Mucosa of gallbladder (tissue), 1 donor: Measurements from ENCODE around the gene RFTN1. TPM values are rescaled to one million over a fixed set of nuclear protein-coding genes. Genes with fewer than 3 reads are reported as not detected.

ENCODE experiments used
- DNase-seq: peaks from one replicate; pipeline ENCODE4 v3.0.0-alpha.2; 2020; ENCODE audit warnings: low spot score
- total RNA-seq: library from RNA; stranded (reverse); gene quantifications from one replicate; pipeline ENCODE4 v1.2.1, GENCODE V29; 2021
- donor health status: DM: no; HTN: no; CAD: no.

RFTN1 gene
- total RNA-seq, 1 donor from 2014 or later, result 11.4 TPM

DNA sequence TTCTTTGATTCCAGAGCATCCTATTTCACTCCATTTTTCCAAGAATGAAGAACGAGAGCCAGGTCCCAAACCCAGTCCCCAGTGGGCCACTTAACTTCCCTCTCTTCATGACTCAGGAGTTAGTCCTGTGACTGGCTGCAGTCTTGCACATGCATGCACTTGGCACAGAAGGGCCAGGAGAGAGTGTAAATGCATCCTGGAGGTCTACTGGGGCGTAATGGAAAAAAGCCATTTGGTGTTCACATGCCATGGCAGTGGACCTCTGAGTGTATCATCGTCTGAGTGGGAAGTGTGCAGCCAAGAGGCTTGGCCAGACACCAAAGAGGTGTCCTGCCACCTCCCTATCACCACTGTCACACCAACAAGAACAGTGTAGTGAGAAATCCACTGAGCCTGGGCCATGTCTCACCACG, 15.1 kb upstream of the RFTN1 start:
- DNase-seq, result no peak

DNA sequence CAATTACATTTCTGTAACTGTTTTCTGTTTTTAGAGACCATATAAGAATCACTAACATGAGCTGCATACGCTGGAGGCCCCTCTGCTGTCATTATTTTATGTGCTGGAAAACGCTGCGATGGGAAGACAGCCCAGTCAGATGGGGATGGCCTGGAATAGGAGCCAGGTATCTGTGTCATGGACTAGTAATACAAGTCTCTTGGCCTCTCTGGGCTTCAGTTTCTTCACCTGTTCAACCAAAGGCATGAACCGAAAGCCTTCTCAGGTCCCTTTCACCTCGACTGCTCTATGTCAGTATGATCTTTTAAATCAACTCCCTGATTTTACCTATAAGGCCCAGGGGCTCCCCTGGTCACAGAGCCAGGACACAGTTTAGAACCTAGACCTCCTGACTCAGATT, 14.6 kb upstream of the RFTN1 start:
- no peak for DNase-seq

DNA sequence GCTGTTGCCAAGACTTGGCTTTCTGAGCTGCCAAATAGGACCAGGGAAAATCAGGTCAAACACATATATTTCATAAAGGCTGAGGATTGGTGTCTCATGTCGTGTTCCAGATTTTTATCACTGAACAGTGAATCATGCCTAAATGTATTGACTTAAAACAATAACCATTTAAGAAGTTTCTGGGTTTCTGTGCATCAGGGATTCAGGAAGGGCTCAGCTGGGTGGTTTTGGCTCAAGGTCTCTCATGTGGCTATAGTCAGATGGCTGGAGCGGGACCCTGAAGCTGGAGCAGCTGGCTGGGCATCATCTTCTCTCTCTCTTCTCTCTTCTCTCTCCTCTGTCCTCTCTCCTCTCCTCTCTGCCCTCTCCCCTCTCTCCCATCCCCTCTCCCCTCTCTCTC, 10.7 kb upstream of the RFTN1 start:
- no peak for DNase-seq

DNA sequence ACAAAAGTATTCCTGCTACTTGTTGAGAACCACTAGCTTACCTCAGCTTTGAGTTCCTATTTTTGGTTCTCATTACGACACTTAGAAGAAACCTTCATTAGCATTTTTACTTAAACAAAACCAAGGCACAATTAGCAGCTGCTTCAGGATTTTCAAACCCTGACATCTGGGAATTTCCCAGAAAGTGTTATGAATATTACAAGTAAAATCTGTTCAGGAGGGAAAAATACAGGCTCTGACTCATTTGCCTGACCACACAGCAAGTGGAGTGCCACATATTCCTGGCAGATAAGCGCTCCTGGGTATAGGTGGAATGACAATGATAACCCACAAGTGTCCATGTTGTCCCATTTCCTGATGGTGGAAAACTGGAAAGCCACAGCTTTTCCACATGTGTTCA, 10.3 kb upstream of the RFTN1 start:
- DNase-seq, result no peak

DNA sequence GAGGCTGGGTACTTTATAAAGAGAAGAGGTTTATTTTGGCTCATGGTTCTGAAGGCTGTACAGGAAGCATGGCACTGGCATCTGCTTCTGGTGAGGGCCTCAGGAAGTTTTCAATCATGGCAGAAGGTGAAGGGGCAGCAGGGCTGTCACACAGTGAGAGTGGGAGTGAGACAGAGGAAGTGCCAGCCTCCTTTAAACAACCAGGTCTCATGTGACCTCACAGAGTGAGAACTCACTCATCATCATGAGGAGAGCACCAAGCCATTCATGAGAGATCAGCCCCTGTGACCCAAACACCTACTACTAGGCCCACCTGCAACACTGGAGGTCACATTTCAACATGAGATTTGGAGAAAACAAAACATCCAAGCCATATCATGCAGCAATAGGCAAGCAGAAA, 9.3 kb upstream of the RFTN1 start:
- no peak for DNase-seq

DNA sequence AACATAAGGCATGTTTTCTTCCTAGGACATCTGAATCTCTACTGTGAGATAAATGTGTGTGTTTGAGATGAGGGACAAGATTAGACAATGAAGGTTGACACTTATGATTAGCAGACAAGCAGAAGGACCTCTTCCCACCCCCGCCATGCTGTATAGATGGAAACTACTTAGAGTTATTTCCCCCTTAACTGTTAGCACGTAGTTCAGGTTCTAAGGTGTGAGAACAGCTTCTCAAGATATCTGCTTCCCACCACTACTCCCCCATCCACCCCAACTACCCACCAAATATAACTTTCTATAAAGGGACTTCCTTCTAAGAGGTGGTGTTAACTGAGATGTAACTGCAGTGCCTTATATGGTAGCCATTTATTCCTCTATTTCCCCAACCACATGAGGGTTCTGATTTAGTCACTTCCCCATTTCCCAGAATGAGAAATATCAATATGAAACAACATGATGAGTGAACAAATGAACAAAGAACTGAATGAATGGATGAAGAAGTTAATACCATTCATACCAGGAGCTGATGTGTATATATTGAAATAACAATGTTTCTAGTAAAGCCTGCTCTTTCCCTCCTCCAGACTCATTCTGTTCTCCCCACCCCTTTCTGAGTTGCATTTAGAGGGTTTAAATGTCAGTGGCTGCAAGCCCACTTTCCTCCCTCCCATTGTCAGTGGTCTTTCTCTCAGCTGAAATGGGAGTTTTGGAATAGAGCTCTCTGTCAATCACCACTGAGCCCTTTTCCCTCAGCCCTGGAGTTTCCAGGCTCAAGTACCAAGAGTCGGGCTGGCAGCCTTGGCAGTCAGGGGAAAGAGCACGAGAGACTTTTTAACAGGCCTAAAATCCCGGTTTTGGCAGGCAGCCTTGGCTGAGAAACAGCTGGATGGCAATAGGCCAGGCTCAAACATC, 7.7 kb upstream of the RFTN1 start:
- DNase-seq, result no peak

DNA sequence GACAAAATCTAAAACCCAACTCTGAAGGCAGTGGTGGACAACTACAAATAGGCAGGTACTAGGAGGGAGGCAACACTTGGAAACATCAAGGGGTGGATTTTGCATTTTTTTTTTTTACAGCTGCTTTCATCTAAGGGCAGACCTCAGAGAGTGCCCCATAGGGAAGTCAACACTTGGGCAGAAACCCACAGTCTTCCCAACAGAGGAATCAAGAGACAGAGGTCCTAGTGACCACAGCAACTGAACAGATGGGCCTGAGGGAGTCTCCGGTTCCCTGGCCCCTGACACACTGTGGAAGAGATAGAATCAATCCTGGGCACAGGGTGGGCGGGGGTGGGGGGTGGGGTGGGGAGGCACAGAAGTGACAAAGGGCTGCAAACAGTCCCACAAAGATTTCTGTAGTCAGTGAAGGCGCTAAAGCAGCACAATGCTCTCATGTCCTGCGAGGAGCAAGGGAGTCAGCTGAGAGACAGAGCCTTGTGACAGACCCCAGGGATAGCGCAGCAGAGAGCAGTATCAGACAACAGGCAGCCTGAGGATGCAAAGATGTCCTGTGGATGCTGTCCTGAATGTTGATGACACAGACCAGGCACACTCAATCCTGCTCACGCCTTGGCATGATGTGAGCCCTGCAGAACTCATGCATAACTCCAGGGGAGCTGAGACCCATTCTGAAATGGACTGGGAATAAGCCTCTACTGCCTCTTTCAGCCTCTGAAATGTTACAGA, 6.9 kb upstream of the RFTN1 start:
- no peak for DNase-seq

DNA sequence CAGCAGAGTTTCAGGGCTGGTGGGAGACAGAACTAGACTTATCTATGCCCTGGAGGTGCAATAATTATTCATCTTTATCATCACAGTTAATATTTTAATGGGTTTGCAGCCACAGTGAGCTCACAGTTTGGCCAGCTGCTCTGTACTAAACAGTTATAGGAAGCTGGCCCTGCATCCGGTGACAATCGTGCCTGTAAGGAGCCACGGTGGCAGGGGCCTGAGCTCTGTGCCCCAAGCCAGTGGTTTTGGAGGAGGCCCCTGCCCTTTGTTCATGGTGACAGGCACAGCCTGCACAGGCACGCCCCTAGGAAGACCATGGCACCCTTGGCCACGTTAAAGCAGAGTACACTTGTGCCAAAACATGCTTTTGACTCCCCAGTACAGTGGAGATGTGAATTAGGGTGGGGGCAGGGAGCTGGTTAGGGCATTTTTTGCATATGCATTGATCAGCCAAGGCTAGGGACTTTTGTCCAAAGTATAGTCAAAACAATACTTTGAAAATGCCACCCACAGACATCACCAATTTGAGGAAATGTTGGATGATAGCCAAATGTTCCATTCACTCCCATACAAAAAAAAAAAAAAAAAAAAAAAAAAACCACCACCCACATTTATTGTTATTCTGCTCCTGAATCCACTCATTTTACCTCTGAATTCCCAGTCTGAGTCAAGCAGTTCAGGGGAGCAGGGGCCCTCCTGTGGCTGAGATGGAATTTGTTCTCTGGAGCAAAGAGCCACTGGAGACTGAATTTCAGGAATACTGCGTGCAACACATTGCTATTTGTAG, 3.4 kb upstream of the RFTN1 start:
- no peak for DNase-seq

DNA sequence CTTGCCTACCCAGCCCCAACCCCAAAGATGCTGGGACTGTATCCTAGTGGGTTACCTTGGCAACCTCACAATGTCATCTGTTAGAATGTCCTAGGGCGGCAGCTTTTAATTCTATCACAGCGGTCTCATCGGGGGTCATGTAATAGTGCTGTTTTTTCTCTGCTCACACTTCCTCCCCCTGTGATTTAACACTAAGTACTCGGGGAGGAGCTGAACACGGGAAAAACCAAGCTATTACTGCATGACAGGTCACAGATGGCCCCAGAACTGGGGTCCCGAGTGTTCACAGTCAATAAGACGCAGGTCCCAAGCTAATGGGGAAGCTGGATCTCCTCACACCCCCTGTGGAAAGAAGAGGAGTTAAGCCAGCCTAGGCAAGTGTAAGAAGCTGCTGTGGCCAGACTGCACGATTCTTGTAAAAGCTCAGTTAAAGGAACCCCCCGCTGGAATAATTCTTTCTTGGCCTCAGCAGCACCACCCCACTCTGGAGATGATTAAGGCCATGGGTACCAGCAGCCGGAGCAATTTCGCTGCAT, 2.5 kb upstream of the RFTN1 start:
- no peak for DNase-seq

DNA sequence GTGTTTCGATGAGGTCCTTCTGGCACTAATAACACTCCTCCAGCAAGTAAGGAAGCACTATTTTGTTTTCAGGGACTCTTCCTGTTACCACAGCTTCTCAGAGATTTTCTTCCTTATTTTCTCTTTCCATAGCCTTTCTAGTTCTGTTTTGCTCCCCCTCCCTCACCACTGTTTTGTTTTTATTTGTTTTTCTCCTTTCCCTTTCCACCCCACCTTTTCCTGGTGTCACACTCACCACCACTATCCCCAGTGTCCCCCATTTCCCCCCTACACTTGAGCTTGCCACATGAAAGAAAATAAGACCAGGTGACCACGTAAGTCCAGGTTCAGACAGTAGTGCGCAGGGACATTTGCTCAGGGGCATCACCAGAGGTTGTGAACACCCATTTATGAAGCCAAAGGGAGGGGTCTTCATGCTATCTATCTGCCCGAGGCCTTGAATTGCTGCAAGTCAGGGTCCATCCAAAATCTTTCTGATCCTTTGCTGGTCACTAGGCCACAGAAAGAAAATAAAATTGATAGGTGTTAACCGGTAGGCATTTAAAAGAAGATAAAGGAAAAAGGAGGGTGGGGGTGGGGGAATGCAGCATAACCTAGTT, 1.4 kb upstream of the RFTN1 start:
- no peak for DNase-seq

DNA sequence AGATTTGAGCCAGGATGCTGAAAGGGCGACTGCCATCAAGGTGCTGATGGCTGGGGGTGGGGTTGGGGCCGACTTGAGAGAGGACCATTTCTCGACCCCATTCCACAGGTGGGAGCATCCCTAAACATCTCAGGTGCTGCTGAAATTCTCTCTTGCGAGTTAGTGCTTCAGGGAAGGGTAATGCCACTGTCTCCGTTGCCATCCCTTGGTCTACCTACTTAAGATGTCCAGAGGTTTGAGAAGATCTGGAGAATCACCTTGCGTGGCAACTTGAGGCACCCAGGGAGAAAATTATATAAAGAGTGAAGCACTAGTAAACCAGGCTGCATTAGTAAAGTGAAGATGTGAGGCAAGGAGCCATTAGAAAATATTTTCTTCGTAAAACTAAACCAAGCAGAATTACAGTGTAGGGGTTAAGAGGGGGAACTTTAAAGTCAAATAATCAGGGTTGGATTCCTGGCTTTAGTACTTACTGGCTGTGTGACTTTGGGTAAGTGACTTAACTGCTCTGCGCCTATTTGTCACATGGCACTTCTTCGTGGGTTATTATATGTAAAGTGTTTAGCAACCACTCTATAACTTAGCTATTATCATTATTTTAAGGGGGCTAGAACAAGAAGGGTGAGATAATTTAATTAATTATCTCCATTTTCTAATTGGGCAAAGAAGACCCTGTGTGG, 662 bp upstream of the RFTN1 start:
- no peak for DNase-seq

DNA sequence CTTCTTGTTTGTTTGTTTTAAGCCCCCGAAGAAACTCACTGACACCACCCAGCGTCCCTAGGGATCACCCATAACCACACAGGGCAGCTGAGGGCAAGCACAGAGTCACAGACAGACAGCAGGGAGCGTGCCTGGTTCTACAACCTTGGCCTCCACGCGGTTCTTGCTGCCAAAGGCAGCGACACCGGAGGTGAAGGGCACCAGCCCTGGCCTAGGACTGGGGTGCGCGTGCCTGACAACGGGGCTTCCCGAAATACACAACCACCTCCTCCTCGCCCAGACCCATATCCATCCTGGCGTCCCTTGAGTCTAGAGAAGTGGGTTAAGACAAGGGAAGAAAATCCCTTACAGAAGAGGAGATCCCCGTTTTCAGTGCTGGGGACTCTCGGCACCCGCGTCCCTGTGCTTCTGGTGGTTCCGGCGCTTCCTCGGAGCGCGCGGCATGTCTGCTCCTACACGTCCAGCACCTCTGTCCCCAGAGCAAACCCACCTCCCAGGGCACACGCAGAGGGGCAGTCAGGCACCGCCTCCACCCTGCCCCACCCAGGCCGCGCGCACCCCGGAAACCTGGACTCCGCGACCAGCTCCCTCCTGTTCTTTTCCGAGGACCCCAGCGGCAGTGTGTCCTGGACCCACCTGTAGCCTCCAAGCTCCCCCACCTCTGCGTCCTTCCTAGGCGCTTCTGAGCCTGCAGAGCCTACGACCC, 911 bp downstream of the RFTN1 start:
- peak; percentile 16 for DNase-seq

DNA sequence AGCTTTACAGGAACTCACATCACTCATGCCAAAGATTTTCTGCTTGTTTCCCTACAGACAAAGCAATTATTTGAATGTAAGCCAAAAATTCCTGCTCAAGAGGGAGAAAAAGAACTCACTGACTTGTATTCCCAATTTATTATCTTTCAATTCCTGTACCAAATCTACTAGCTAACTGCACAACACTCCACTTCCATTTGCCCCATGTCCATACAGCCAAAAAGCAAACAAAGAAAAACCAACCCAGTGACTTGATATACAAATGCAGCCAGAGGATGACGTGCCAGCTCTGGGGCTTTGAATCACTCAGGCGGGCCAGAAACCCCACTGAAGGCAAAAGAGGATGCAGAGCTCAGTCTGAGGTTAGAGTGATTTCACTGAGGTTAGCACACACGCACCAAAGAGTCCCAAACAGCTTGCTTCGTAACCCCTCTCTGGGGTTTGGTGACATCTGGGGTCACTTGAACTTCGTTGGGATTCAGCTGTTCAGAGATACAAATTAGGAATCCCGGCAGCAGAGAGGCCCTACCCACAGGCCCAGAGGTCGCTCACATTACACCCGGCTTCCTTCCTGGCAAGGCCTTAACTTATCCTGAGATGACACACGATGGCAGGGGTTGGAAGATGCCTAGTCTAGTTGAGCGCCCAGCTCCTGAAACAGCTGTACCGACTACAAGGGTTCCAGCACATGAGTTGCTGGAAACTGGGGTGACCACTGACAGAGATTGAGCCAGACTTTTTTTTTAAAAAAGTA, 1.6 kb downstream of the RFTN1 start:
- DNase-seq, result peak; percentile 41

DNA sequence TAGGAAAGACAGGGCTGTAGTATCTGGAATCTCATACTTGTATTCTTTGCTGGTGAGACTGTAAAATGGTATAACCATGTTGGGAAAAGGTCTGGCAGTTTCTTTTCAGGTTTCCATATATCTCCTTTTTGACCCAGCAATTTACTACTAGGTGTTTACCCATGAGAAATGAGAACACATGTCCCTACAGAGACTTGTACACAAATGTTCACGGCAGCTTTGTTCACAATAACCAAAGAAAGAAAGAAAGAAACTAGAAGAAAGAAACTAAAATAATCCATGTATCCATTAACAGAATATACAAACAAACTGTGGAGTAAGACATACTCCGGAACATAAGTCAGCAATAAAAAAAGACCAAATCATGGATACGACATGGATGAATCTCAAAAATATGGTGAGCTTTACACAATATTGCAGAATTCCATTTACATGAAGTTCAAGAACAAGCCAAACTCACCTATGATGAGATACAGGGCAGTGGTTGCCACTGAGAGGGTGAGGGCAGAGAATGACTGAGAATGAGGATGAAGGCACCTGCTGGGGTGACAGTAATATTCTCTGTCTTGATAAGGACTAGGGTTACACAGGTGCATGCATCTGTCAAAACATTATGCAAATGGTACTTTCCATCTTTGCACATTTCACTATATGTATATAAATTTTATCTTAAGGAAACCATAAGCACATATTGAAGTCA, 2.7 kb downstream of the RFTN1 start:
- no peak for DNase-seq

DNA sequence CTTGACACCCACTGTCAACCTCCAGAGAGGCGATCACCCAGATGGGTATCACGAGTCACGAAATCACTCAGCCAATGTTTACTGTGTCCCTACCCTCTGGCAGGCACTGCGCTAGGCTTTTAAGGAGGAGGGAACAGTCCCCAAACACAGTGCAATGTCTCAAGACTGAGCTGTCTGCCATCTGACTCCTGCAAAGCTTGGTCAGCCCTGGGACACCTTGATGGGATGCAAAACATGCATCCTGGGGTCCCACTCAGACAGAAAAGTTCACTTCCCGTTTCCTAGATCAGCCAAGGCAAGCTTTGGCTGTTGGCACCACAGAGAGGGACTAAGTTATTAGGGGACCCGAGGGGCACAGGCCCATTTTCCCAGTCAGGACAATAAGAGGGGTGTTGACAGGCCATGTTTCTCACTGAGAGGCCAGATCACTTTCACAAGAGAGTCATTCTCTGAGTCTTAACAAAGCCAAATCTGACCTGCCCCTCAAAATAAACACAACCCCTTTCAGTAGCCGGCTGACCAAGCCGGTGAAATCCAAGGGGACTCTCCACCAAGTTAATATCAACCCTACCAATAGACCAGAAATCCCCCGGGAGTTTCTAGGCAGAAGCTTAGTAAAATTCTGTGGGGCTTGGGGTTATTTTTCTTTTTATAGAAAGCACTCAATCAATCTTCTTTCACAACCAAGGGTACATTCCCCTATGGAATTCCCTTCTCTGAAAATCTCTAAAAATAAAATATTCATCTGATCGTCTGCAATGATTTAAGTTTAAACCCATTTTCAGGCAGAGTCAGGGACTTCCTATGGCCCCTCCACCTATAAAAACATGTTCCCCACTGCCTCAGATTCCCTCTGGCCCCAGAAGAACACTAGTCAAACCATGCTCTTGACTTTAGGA, 3.5 kb downstream of the RFTN1 start:
- no peak for DNase-seq

DNA sequence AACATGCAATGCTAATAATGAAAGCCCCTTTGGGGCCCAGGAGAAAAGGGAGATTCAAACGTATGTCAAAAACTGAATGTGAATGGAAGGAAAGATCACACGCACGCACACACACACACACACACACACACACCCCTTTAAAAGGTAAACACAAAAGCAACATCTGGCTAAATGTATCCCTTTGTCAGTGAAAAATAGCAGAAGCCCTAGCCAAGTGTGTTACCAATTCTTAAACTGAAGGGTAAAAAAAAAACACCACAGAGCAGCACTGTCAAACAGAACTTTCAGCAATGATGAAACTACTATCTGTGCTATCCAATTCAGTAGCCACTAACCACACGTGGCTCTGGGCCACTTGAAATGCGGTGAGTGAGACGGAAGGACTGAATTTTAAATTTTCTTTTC, 4.9 kb downstream of the RFTN1 start:
- no peak for DNase-seq

DNA sequence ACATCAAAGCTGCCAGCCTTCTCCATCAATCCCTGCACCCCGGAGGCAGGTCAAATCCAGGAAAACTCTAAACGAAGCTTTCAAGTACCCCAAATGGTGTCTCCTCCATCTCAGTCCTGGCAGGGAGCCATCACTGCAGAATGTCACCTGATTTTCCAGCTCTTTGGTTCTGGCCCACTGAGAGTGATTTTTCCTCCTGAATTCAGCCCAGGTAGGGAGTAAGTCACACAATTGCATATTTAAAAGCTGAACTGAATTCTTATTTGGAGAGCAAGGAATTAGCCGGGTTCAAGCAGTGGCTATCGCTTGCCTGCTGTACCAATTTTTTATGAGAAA, 5.3 kb downstream of the RFTN1 start:
- DNase-seq, result no peak

DNA sequence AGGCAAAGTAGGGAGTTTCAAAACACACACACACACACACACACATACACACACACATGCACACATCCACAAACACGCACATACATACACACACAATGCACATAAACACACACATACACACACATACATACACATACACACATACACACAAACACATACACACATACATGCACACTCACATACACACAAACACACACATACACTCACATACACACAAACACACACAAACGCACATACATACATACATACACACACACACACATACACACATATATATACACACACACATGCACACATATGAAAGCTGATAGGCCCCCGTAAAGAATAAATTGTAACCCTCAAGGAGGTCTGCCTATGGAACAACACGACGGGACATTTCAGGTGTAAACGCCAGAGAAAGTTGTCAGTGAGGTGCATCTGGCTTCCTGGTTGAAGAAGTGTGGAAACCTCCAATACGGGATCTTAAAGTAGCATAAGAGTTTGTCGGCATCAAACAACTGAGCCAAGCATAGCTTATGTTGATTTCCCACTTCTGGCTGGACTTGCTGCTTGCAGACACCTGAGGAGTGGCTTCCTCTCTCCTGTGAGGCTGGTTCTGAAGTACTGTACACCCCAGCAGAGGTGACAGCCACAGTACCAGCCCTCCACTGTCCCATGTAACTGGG, 5.8 kb downstream of the RFTN1 start:
- DNase-seq, result no peak
